GM18867 (cell line): ENCODE measurements around the gene TTC7B.

Experiments used
- ATAC-seq: cut with Tn5 transposase; IDR thresholded peaks from one replicate; pipeline ENCODE4 v1.9.1; 2021; ENCODE audit warnings: mild to moderate bottlenecking, moderate library complexity; ENCODE audit not compliant: unreplicated experiment

TTC7B gene

GRCh38 chr14:90606434-90606833 is 209.8 kb downstream of the TTC7B start:
- ATAC-seq: no peak

GRCh38 chr14:90605430-90605829 is 210.8 kb downstream of the TTC7B start:
- ATAC-seq: no peak

- no peak for ATAC-seq
Observed at GRCh38 chr14:90604356-90604755, 211.9 kb downstream of the TTC7B start.

- ATAC-seq: no peak
Observed at GRCh38 chr14:90603841-90604240, 212.4 kb downstream of the TTC7B start.

- ATAC-seq: no peak
Observed at GRCh38 chr14:90603336-90603735, 212.9 kb downstream of the TTC7B start.

- no peak for ATAC-seq
Observed at GRCh38 chr14:90602088-90602687, 214.0 kb downstream of the TTC7B start.

GRCh38 chr14:90601563-90601962 is 214.7 kb downstream of the TTC7B start:
- ATAC-seq: no peak

- ATAC-seq: no peak
Observed at GRCh38 chr14:90600619-90601018, 215.6 kb downstream of the TTC7B start.

GRCh38 chr14:90599748-90600507 is 216.3 kb downstream of the TTC7B start:
- no peak for ATAC-seq

- no peak for ATAC-seq
Observed at GRCh38 chr14:90599339-90599738, 216.9 kb downstream of the TTC7B start.

- no peak for ATAC-seq
Observed at GRCh38 chr14:90597961-90598360, 218.3 kb downstream of the TTC7B start.

GRCh38 chr14:90596733-90597132 is 219.5 kb downstream of the TTC7B start:
- ATAC-seq: no peak

GRCh38 chr14:90593254-90594040 is 222.8 kb downstream of the TTC7B start:
- ATAC-seq: no peak

GRCh38 chr14:90592655-90593054 is 223.6 kb downstream of the TTC7B start:
- ATAC-seq: no peak

- ATAC-seq: no peak
Observed at GRCh38 chr14:90587918-90588317, 228.3 kb downstream of the TTC7B start.

- ATAC-seq: no peak
Observed at GRCh38 chr14:90587252-90587910, 228.8 kb downstream of the TTC7B start.

- no peak for ATAC-seq
Observed at GRCh38 chr14:90585106-90585505, 231.1 kb downstream of the TTC7B start.

GRCh38 chr14:90583916-90584605 is 232.2 kb downstream of the TTC7B start:
- no peak for ATAC-seq

GRCh38 chr14:90583427-90583826 is 232.8 kb downstream of the TTC7B start:
- ATAC-seq: no peak

- no peak for ATAC-seq
Observed at GRCh38 chr14:90582166-90582565, 234.1 kb downstream of the TTC7B start.

- ATAC-seq: no peak
Observed at GRCh38 chr14:90581745-90582144, 234.5 kb downstream of the TTC7B start.
